ENCODE data around the gene ITPR2.

DNA sequence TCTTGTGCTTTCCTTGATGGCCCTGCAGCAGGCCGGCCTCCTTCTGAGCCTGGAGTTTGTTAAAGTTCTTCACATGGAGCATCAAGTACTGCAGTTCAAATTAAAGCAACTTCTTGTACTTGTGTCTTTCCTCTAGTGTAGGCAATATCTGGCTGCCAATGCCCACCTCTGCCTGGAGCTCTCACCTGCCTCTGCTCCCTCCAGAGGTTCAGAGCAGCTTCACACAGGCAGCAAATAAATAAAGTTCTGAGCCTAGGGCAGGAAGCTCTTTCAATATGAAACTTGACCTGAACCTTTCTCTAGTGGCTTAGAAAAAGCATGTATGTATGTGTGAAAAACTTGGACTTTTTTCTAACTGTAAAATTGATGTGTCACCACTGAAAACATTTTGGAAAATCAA is 65.9 kb downstream of the ITPR2 start:
- TF ChIP-seq, protein P1, sequence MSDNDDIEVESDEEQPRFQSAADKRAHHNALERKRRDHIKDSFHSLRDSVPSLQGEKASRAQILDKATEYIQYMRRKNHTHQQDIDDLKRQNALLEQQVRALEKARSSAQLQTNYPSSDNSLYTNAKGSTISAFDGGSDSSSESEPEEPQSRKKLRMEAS (IDR thresholded peaks at IDR 0.05), result no peak
- TF ChIP-seq FOXA1 (IDR thresholded peaks at IDR 0.05) (no peak), GABPA (IDR thresholded peaks at IDR 0.05 in 1 of 2, conservative IDR thresholded peaks at IDR 0.05 in 1 of 2) (no peak), TAF1 (conservative IDR thresholded peaks at IDR 0.05) (no peak), YY1 (IDR thresholded peaks at IDR 0.05) (no peak), EGR1 (IDR thresholded peaks at IDR 0.05; ENCODE audit: low read depth in 2 of 2) (no peak), JUND (IDR thresholded peaks at IDR 0.05) (no peak), SP1 (IDR thresholded peaks at IDR 0.05) (no peak), RXRA (IDR thresholded peaks at IDR 0.05) (no peak), RAD21 (IDR thresholded peaks at IDR 0.05) (peak; percentile 46 to 78)
- TF ChIP-seq, protein P2, sequence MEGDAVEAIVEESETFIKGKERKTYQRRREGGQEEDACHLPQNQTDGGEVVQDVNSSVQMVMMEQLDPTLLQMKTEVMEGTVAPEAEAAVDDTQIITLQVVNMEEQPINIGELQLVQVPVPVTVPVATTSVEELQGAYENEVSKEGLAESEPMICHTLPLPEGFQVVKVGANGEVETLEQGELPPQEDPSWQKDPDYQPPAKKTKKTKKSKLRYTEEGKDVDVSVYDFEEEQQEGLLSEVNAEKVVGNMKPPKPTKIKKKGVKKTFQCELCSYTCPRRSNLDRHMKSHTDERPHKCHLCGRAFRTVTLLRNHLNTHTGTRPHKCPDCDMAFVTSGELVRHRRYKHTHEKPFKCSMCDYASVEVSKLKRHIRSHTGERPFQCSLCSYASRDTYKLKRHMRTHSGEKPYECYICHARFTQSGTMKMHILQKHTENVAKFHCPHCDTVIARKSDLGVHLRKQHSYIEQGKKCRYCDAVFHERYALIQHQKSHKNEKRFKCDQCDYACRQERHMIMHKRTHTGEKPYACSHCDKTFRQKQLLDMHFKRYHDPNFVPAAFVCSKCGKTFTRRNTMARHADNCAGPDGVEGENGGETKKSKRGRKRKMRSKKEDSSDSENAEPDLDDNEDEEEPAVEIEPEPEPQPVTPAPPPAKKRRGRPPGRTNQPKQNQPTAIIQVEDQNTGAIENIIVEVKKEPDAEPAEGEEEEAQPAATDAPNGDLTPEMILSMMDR (IDR thresholded peaks at IDR 0.05; ENCODE audit: low read depth, low read length, missing input control), result peak; percentile 35
- TF ChIP-seq, protein P3, sequence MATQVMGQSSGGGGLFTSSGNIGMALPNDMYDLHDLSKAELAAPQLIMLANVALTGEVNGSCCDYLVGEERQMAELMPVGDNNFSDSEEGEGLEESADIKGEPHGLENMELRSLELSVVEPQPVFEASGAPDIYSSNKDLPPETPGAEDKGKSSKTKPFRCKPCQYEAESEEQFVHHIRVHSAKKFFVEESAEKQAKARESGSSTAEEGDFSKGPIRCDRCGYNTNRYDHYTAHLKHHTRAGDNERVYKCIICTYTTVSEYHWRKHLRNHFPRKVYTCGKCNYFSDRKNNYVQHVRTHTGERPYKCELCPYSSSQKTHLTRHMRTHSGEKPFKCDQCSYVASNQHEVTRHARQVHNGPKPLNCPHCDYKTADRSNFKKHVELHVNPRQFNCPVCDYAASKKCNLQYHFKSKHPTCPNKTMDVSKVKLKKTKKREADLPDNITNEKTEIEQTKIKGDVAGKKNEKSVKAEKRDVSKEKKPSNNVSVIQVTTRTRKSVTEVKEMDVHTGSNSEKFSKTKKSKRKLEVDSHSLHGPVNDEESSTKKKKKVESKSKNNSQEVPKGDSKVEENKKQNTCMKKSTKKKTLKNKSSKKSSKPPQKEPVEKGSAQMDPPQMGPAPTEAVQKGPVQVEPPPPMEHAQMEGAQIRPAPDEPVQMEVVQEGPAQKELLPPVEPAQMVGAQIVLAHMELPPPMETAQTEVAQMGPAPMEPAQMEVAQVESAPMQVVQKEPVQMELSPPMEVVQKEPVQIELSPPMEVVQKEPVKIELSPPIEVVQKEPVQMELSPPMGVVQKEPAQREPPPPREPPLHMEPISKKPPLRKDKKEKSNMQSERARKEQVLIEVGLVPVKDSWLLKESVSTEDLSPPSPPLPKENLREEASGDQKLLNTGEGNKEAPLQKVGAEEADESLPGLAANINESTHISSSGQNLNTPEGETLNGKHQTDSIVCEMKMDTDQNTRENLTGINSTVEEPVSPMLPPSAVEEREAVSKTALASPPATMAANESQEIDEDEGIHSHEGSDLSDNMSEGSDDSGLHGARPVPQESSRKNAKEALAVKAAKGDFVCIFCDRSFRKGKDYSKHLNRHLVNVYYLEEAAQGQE (IDR thresholded peaks at IDR 0.05), result no peak
- TF ChIP-seq, protein P4, sequence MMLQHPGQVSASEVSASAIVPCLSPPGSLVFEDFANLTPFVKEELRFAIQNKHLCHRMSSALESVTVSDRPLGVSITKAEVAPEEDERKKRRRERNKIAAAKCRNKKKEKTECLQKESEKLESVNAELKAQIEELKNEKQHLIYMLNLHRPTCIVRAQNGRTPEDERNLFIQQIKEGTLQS (IDR thresholded peaks at IDR 0.05), result no peak
